SK-N-SH (cell line): ENCODE data around the gene CDKN2D.

Source experiments
- TF ChIP-seq, protein P1 (sequence below): fragments of 150-350 bp; IDR thresholded peaks from 2 replicates; pipeline ENCODE4 v1.6.1; 2016; ENCODE audit warnings: mild to moderate bottlenecking, low read depth, low read length
- TF ChIP-seq, protein P2 (sequence below): fragments of 200-600 bp; sonication (generic); IDR thresholded peaks from 2 replicates; pipeline ENCODE4 v1.6.1; 2017; ENCODE audit warnings: antibody characterized with exemption, mild to moderate bottlenecking, moderate library complexity

DNA sequence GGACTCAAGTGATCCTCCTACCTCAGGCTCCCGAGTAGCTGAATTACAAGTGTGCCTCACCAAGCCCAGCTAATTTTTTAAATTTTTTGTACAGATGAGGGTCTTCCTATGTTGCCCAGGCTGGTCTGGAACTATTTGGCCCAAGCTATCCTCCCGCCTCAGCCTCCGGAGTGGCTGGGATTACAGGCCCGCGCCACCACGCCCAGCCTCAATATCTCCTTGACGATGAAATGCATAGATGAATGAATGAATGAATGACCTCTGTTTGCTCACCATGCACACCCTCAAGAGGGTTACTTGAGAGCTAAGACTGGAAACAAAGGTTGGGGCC, 33.2 kb upstream of the CDKN2D start:
- TF ChIP-seq, protein P1, sequence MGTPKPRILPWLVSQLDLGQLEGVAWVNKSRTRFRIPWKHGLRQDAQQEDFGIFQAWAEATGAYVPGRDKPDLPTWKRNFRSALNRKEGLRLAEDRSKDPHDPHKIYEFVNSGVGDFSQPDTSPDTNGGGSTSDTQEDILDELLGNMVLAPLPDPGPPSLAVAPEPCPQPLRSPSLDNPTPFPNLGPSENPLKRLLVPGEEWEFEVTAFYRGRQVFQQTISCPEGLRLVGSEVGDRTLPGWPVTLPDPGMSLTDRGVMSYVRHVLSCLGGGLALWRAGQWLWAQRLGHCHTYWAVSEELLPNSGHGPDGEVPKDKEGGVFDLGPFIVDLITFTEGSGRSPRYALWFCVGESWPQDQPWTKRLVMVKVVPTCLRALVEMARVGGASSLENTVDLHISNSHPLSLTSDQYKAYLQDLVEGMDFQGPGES: no peak
- TF ChIP-seq, protein P2, sequence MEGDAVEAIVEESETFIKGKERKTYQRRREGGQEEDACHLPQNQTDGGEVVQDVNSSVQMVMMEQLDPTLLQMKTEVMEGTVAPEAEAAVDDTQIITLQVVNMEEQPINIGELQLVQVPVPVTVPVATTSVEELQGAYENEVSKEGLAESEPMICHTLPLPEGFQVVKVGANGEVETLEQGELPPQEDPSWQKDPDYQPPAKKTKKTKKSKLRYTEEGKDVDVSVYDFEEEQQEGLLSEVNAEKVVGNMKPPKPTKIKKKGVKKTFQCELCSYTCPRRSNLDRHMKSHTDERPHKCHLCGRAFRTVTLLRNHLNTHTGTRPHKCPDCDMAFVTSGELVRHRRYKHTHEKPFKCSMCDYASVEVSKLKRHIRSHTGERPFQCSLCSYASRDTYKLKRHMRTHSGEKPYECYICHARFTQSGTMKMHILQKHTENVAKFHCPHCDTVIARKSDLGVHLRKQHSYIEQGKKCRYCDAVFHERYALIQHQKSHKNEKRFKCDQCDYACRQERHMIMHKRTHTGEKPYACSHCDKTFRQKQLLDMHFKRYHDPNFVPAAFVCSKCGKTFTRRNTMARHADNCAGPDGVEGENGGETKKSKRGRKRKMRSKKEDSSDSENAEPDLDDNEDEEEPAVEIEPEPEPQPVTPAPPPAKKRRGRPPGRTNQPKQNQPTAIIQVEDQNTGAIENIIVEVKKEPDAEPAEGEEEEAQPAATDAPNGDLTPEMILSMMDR: no peak
